ENCODE data around the gene CNPY4. TPM values are rescaled to one million over a fixed set of nuclear protein-coding genes. Genes with fewer than 3 reads are reported as not detected.

Gene CNPY4
- total RNA-seq, 2 experiments from 2014 or later, result 22.5 to 25.6 TPM

DNA sequence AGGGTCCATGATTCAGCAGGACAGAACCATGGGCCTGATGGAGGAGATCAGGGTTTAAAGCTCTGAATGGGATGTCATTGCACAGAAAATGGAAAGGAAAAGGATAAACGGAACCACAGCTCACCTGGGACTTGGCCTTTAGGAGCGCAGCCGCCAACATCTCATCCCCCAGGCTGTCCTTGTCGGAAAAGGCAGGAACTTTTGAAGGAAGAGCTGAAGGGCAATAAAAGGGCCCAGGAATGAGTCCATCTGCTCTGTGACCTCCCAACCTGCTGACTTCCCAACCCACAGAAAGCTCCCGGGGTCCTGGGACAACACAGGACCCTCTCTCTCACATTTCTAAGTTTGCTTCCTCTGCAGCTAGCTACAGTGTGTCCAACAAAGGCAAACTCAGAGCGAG is 44.0 kb upstream of the CNPY4 start:
- Histone ChIP-seq H3K4me1 (ENCODE audit: insufficient read depth, low read length) (peaks cover 13% of the 10 kb centered on the region), H3K9me3 (ENCODE audit: control insufficient read depth in 1 of 2, insufficient read depth in 1 of 2, low read length in 2 of 2) (peaks cover 16 to 27% of the 10 kb centered on the region in 2 experiments), H3K4me3 (ENCODE audit: low read length) (no peak overlapping the region), H3K27ac (ENCODE audit: low read depth in 1 of 2, low read length in 2 of 2) (no peak overlapping the region), H3K27me3 (ENCODE audit: control insufficient read depth in 1 of 2, insufficient read depth in 2 of 2, low read length in 2 of 2) (no peaks in the 10 kb centered on the region), H3K36me3 (ENCODE audit: insufficient read depth, low read length) (peaks cover 84% of the 10 kb centered on the region)
- Mint-ChIP-seq H3K4me3 (no peak overlapping the region), H3K36me3 (ENCODE audit: low read depth) (peaks cover 88% of the 10 kb centered on the region), H3K27ac (no peak overlapping the region), H3K4me1 (ENCODE audit: low read depth) (peaks cover 14% of the 10 kb centered on the region), H3K9me3 (peaks cover 10% of the 10 kb centered on the region), H3K27me3 (no peaks in the 10 kb centered on the region)
- ChIA-PET CTCF (interaction anchor here (0.8 kb wide), 1 partner anchor 54 kb away, joined by 3 read pairs; no protein-coding TSS in a partner anchor), POLR2A (no interaction called here)
- no peak for ATAC-seq (ENCODE audit: poor library complexity)
- no peak for TF ChIP-seq CTCF (IDR thresholded peaks at IDR 0.05)
- no peak for DNase-seq
- intact Hi-C loops (cut with DNase I, micrococcal nuclease), result no loop called here

- Mint-ChIP-seq H3K36me3 (ENCODE audit: low read depth) (peaks cover 85% of the 10 kb centered on the region), H3K27ac (no peak overlapping the region), H3K4me1 (ENCODE audit: low read depth) (peaks cover 30% of the 10 kb centered on the region), H3K9me3 (peaks cover 5% of the 10 kb centered on the region), H3K27me3 (no peaks in the 10 kb centered on the region), H3K4me3 (peak overlapping the region; percentile 58)
- Histone ChIP-seq H3K36me3 (ENCODE audit: insufficient read depth, low read length) (peaks cover 67% of the 10 kb centered on the region), H3K9me3 (ENCODE audit: control insufficient read depth in 1 of 2, insufficient read depth in 1 of 2, low read length in 2 of 2) (peaks cover 6 to 9% of the 10 kb centered on the region in 2 experiments), H3K27me3 (ENCODE audit: control insufficient read depth in 1 of 2, insufficient read depth in 2 of 2, low read length in 2 of 2) (no peaks in the 10 kb centered on the region), H3K27ac (ENCODE audit: low read depth in 1 of 2, low read length in 2 of 2) (no peak overlapping the region), H3K4me1 (ENCODE audit: insufficient read depth, low read length) (peaks cover 25% of the 10 kb centered on the region), H3K4me3 (ENCODE audit: low read length) (no peak overlapping the region)
- CTCF ChIA-PET, result no interaction called here
- POLR2A ChIA-PET, result no interaction called here
- DNase-seq (no peak), ATAC-seq (ENCODE audit: poor library complexity) (no peak)
- TF ChIP-seq CTCF (IDR thresholded peaks at IDR 0.05), result no peak
- intact Hi-C loops (cut with DNase I, micrococcal nuclease), result no loop called here
These were observed 42.2 kb upstream of the CNPY4 start for GRCh38 chr7:100077205-100077604.

DNA sequence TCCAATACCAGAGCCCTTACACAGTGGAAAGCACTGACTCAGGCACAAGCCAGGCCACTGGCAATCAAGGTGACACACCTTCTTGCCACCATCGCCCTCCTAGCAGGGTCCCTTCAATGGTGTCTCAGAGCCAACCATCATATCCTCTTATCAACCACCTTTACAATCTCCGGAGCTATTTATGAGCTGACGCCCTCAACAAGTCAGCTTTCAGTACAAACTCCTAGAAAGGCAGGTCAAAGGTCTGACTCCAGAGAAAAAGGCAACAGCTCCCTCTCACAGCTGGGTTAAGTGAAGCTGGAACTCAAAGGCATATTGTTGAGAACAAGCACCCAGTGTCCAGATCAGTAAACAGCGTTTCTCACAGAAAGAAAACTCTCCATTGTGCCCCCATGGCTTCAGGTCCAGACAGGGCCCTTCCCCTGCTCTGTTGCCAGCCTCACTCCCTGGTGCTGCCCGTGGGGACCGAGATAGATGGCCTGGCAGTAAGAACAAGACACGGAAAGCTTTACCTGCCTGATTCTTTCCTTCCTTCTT is 40.3 kb upstream of the CNPY4 start:
- no peak for TF ChIP-seq CTCF (IDR thresholded peaks at IDR 0.05)
- H3K4me1 ChIP-seq (ENCODE audit: insufficient read depth, low read length), result peaks cover 36% of the 10 kb centered on the region
- no peaks in the 10 kb centered on the region for H3K9me3 Mint-ChIP-seq
- peaks cover 48% of the 10 kb centered on the region for H3K36me3 ChIP-seq (ENCODE audit: insufficient read depth, low read length)
- no peaks in the 10 kb centered on the region for H3K27me3 ChIP-seq (ENCODE audit: control insufficient read depth in 1 of 2, insufficient read depth in 2 of 2, low read length in 2 of 2)
- H3K4me3 ChIP-seq (ENCODE audit: low read length), result no peak overlapping the region
- DNase-seq (no peak), ATAC-seq (ENCODE audit: poor library complexity) (no peak)
- ChIA-PET POLR2A (interaction anchor here (0.6 kb wide), 1 partner anchor 146 kb away, joined by 3 read pairs; no protein-coding TSS in a partner anchor), CTCF (no interaction called here)
- intact Hi-C loops (cut with DNase I, micrococcal nuclease), result no loop called here
- no peaks in the 10 kb centered on the region for H3K27me3 Mint-ChIP-seq
- H3K27ac ChIP-seq (ENCODE audit: low read depth in 1 of 2, low read length in 2 of 2), result no peak overlapping the region
- peaks cover 39% of the 10 kb centered on the region for H3K4me1 Mint-ChIP-seq (ENCODE audit: low read depth)
- peak overlapping the region; percentile 53 for H3K27ac Mint-ChIP-seq
- peak overlapping the region; percentile 52 for H3K4me3 Mint-ChIP-seq
- peaks cover 66% of the 10 kb centered on the region for H3K36me3 Mint-ChIP-seq (ENCODE audit: low read depth)
- H3K9me3 ChIP-seq (ENCODE audit: control insufficient read depth in 1 of 2, insufficient read depth in 1 of 2, low read length in 2 of 2), result no peaks in the 10 kb centered on the region

All from CD4-positive, alpha-beta T cell (primary cell).